Parathyroid adenoma (tissue), 2 donors: ENCODE results near the gene FKBP3.

Source experiments
- H2AFZ ChIP-seq: fragments of 300-600 bp; sonication (generic); one replicate; pipeline ENCODE4 v1.7.0; 2017; ENCODE audit warnings: antibody characterized with exemption, mild to moderate bottlenecking
- H3K27ac ChIP-seq: fragments of 300-600 bp; sonication (generic); one replicate; pipeline ENCODE4 v1.7.0; 2017
- H3K27me3 ChIP-seq: fragments of 300-600 bp; sonication (generic); one replicate; pipeline ENCODE4 v1.7.0; 2017; ENCODE audit warnings: low read length; ENCODE audit not compliant: control insufficient read depth, insufficient read depth
- H3K36me3 ChIP-seq: fragments of 300-600 bp; sonication (generic); one replicate; pipeline ENCODE4 v1.7.0; 2017; ENCODE audit warnings: low read length; ENCODE audit not compliant: control insufficient read depth, insufficient read depth
- H3K4me1 ChIP-seq: fragments of 300-600 bp; sonication (generic); one replicate; pipeline ENCODE4 v1.7.0; 2017; ENCODE audit warnings: control low read depth
- H3K4me2 ChIP-seq: fragments of 300-600 bp; sonication (generic); one replicate; pipeline ENCODE4 v1.7.0; 2017; ENCODE audit warnings: low read length
- H3K4me3 ChIP-seq: fragments of 300-600 bp; sonication (generic); one replicate; pipeline ENCODE4 v1.7.0; 2017; ENCODE audit warnings: low read depth, low read length
- H3K79me2 ChIP-seq: fragments of 300-600 bp; sonication (generic); one replicate; pipeline ENCODE4 v1.7.0; 2017; ENCODE audit warnings: control low read depth
- H3K9ac ChIP-seq: fragments of 300-600 bp; sonication (generic); one replicate; pipeline ENCODE4 v1.7.0; 2017; ENCODE audit warnings: mild to moderate bottlenecking
- H3K9me3 ChIP-seq: fragments of 300-600 bp; sonication (generic); one replicate; pipeline ENCODE4 v1.7.0; 2017; ENCODE audit warnings: low read length; ENCODE audit not compliant: control insufficient read depth
- CTCF ChIP-seq: fragments of 300-600 bp; sonication (generic); IDR thresholded peaks from one replicate; pipeline ENCODE4 v1.7.0; 2017; ENCODE audit warnings: antibody characterized with exemption, mild to moderate bottlenecking
- donor health status: primary hyperparathyroidism.

The FKBP3 gene

GRCh38 chr14:45120096-45120495 is 14.2 kb downstream of the FKBP3 start:
- H3K27me3 ChIP-seq = no peaks in the 10 kb centered on the region
- H3K9me3 ChIP-seq = no peaks in the 10 kb centered on the region
- TF ChIP-seq CTCF = no peak
- no peak overlapping the region for H3K4me2 ChIP-seq
- H3K36me3 ChIP-seq = no peaks in the 10 kb centered on the region
- H3K4me1 ChIP-seq = no peaks in the 10 kb centered on the region
- no peaks in the 10 kb centered on the region for H3K79me2 ChIP-seq
- H3K4me3 ChIP-seq = no peak overlapping the region
- no peak overlapping the region for H3K9ac ChIP-seq
- H2AFZ ChIP-seq = no peak overlapping the region
- H3K27ac ChIP-seq = no peak overlapping the region

GRCh38 chr14:45118594-45118993 is 15.7 kb downstream of the FKBP3 start:
- no peaks in the 10 kb centered on the region for H3K79me2 ChIP-seq

GRCh38 chr14:45114327-45114726 is 20.0 kb downstream of the FKBP3 start:
- Histone ChIP-seq H3K4me1 (no peaks in the 10 kb centered on the region), H3K27me3 (no peaks in the 10 kb centered on the region), H3K36me3 (no peaks in the 10 kb centered on the region), H3K27ac (no peak overlapping the region), H3K4me3 (no peak overlapping the region), H2AFZ (no peak overlapping the region), H3K9me3 (no peaks in the 10 kb centered on the region), H3K4me2 (no peak overlapping the region), H3K9ac (no peak overlapping the region), H3K79me2 (no peaks in the 10 kb centered on the region)
- no peak for TF ChIP-seq CTCF

More at GRCh38 chr14:45118594-45118993, 15.7 kb downstream of the FKBP3 start:
- no peaks in the 10 kb centered on the region for H3K4me1 ChIP-seq
- H3K27me3 ChIP-seq = no peaks in the 10 kb centered on the region
- no peaks in the 10 kb centered on the region for H3K9me3 ChIP-seq
- no peak overlapping the region for H2AFZ ChIP-seq
- TF ChIP-seq CTCF = no peak
- no peak overlapping the region for H3K9ac ChIP-seq
- H3K36me3 ChIP-seq = no peaks in the 10 kb centered on the region
- H3K27ac ChIP-seq = no peak overlapping the region
- H3K4me2 ChIP-seq = no peak overlapping the region
- no peak overlapping the region for H3K4me3 ChIP-seq

- H3K36me3 ChIP-seq = no peaks in the 10 kb centered on the region
- no peak for TF ChIP-seq CTCF
Measured at GRCh38 chr14:45112896-45113781, 21.1 kb downstream of the FKBP3 start.

GRCh38 chr14:45104561-45104960 is 29.7 kb downstream of the FKBP3 start:
- Histone ChIP-seq H3K9me3 (no peaks in the 10 kb centered on the region), H3K9ac (no peak overlapping the region), H3K79me2 (no peaks in the 10 kb centered on the region), H3K4me2 (no peak overlapping the region), H3K27me3 (no peaks in the 10 kb centered on the region), H3K27ac (no peak overlapping the region), H3K4me1 (no peaks in the 10 kb centered on the region), H3K4me3 (no peak overlapping the region), H3K36me3 (no peaks in the 10 kb centered on the region), H2AFZ (no peak overlapping the region)
- TF ChIP-seq CTCF = no peak

More at GRCh38 chr14:45112896-45113781, 21.1 kb downstream of the FKBP3 start:
- Histone ChIP-seq H3K27ac (no peak overlapping the region), H3K4me2 (no peak overlapping the region), H2AFZ (no peak overlapping the region), H3K9me3 (no peaks in the 10 kb centered on the region), H3K27me3 (no peaks in the 10 kb centered on the region), H3K4me1 (no peaks in the 10 kb centered on the region), H3K4me3 (no peak overlapping the region), H3K9ac (no peak overlapping the region), H3K79me2 (no peaks in the 10 kb centered on the region)
